ENCODE results near the gene AGO4.

DNA sequence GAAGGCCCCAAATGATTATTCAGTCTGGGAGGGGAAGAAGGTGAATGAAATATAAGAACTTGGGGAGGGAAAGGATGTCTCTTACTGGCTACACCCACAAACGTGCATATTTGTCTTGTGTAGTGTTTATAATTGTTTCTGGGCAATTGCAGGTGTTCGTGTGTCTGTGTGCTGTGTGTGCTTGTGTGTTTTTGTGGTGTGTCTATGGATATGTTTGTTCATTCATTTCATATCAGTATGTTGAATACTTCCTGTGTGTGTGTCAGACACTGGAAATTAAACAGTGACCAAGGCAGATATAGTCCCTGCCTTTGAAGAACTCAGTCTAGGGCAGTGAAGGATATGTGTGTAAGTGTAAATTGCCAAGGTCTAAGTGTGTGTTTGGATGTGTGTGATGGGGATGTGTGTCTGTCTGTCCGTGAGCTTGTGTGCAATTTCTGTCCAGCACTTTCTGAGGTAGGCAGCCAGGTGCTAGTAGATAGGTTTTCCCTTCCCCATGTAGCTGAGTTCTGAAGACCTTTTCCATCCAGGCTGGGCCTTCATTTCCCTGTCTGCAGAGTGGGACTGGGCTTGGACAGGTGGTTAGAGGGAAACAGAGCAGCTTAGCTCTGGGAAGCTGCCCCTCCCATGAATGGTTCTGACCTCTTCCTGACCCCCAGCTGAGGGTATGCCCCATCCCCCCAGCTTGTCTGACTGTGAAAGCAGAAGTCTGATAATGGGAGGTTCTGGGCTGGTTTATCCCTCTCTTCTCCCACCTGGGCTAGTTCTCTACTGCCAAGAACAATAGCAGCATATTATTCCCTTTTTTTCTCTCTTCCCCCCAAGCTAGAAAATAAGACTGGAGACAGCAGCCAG is 79.0 kb downstream of the AGO4 start:
- TF ChIP-seq, protein P1, sequence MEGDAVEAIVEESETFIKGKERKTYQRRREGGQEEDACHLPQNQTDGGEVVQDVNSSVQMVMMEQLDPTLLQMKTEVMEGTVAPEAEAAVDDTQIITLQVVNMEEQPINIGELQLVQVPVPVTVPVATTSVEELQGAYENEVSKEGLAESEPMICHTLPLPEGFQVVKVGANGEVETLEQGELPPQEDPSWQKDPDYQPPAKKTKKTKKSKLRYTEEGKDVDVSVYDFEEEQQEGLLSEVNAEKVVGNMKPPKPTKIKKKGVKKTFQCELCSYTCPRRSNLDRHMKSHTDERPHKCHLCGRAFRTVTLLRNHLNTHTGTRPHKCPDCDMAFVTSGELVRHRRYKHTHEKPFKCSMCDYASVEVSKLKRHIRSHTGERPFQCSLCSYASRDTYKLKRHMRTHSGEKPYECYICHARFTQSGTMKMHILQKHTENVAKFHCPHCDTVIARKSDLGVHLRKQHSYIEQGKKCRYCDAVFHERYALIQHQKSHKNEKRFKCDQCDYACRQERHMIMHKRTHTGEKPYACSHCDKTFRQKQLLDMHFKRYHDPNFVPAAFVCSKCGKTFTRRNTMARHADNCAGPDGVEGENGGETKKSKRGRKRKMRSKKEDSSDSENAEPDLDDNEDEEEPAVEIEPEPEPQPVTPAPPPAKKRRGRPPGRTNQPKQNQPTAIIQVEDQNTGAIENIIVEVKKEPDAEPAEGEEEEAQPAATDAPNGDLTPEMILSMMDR (IDR thresholded peaks at IDR 0.05; ENCODE audit: low read depth, low read length, missing input control): no peak
- TF ChIP-seq GABPA (IDR thresholded peaks at IDR 0.05 in 1 of 2, conservative IDR thresholded peaks at IDR 0.05 in 1 of 2): no peak
- TF ChIP-seq, protein P2, sequence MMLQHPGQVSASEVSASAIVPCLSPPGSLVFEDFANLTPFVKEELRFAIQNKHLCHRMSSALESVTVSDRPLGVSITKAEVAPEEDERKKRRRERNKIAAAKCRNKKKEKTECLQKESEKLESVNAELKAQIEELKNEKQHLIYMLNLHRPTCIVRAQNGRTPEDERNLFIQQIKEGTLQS (IDR thresholded peaks at IDR 0.05): no peak
- TF ChIP-seq JUND (IDR thresholded peaks at IDR 0.05): no peak
- TF ChIP-seq, protein P3, sequence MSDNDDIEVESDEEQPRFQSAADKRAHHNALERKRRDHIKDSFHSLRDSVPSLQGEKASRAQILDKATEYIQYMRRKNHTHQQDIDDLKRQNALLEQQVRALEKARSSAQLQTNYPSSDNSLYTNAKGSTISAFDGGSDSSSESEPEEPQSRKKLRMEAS (IDR thresholded peaks at IDR 0.05): no peak
- no peak for TF ChIP-seq TAF1 (conservative IDR thresholded peaks at IDR 0.05)
- no peak for TF ChIP-seq RAD21 (IDR thresholded peaks at IDR 0.05)
- no peak for TF ChIP-seq SP1 (IDR thresholded peaks at IDR 0.05)
- TF ChIP-seq, protein P4, sequence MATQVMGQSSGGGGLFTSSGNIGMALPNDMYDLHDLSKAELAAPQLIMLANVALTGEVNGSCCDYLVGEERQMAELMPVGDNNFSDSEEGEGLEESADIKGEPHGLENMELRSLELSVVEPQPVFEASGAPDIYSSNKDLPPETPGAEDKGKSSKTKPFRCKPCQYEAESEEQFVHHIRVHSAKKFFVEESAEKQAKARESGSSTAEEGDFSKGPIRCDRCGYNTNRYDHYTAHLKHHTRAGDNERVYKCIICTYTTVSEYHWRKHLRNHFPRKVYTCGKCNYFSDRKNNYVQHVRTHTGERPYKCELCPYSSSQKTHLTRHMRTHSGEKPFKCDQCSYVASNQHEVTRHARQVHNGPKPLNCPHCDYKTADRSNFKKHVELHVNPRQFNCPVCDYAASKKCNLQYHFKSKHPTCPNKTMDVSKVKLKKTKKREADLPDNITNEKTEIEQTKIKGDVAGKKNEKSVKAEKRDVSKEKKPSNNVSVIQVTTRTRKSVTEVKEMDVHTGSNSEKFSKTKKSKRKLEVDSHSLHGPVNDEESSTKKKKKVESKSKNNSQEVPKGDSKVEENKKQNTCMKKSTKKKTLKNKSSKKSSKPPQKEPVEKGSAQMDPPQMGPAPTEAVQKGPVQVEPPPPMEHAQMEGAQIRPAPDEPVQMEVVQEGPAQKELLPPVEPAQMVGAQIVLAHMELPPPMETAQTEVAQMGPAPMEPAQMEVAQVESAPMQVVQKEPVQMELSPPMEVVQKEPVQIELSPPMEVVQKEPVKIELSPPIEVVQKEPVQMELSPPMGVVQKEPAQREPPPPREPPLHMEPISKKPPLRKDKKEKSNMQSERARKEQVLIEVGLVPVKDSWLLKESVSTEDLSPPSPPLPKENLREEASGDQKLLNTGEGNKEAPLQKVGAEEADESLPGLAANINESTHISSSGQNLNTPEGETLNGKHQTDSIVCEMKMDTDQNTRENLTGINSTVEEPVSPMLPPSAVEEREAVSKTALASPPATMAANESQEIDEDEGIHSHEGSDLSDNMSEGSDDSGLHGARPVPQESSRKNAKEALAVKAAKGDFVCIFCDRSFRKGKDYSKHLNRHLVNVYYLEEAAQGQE (IDR thresholded peaks at IDR 0.05): no peak
- TF ChIP-seq EGR1 (IDR thresholded peaks at IDR 0.05; ENCODE audit: low read depth in 2 of 2): no peak
- TF ChIP-seq YY1 (IDR thresholded peaks at IDR 0.05): no peak
- TF ChIP-seq, protein P5, sequence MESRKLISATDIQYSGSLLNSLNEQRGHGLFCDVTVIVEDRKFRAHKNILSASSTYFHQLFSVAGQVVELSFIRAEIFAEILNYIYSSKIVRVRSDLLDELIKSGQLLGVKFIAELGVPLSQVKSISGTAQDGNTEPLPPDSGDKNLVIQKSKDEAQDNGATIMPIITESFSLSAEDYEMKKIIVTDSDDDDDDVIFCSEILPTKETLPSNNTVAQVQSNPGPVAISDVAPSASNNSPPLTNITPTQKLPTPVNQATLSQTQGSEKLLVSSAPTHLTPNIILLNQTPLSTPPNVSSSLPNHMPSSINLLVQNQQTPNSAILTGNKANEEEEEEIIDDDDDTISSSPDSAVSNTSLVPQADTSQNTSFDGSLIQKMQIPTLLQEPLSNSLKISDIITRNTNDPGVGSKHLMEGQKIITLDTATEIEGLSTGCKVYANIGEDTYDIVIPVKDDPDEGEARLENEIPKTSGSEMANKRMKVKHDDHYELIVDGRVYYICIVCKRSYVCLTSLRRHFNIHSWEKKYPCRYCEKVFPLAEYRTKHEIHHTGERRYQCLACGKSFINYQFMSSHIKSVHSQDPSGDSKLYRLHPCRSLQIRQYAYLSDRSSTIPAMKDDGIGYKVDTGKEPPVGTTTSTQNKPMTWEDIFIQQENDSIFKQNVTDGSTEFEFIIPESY (IDR thresholded peaks at IDR 0.05): no peak
- no peak for TF ChIP-seq NR2F2 (IDR thresholded peaks at IDR 0.05)
